Activated CD8-positive, alpha-beta memory T cell treated with anti-CD3 and anti-CD28 coated beads for 24 hours (primary cell): ENCODE results near the gene IL36A.

Experiments used
- DNase-seq: peaks from one replicate; pipeline ENCODE4 v3.0.0-alpha.2; 2020

Gene IL36A

DNA sequence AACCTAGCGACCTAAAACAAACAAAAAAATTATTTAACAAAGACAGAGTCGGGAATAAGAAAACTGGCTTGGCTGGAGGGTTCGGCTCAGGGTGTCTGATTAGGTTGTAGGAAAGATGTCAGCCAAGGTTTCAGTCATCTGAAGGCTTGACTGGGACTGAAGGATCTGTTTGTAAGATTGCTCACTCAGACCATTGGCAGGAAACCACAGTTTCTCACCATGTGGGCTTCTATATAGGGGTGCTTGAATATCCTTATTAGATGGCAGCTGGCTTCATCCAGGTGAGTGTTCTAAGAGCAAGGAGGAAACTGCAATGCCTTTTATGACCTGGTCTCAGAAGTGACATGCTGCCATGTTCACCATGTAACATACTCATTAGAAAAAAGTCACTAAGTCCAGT is 48.4 kb downstream of the IL36A start:
- DNase-seq = no peak

DNA sequence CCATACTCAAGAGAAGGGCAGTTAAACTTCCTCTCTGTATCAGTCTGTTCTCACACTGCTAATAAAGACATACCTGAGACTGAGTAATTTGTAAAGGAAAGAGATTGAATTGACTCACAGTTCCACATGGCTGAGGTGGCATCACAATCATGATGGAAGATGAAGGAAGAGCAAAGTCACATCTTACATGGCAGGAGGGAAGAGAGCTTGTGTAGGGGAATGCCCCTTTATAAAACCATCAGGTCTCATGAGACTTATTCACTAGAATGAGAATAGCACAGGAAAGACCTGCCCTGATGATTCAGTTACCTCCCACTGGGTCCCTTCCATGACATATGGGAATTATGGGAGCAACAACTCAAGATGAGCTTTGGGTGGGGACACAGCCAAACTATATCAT is 48.8 kb downstream of the IL36A start:
- no peak for DNase-seq

DNA sequence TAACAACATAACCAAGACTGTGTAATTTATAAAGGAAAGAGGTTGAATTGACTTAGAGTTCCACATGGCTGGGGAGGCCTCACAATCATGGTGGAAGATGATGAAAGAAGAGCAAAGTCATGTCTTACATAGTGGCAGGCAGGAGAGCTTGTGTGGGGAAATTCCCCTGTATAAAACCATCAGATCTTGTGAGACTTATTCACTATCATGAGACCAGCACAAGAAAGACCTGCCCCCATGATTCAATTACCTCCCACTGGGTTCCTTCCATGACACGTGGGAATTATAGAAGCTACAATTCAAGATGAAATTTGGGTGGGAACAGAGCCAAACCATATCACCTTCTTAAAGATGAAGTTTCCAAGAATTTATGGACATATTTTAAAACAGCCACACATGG is 51.3 kb downstream of the IL36A start:
- peak; percentile 38 for DNase-seq

DNA sequence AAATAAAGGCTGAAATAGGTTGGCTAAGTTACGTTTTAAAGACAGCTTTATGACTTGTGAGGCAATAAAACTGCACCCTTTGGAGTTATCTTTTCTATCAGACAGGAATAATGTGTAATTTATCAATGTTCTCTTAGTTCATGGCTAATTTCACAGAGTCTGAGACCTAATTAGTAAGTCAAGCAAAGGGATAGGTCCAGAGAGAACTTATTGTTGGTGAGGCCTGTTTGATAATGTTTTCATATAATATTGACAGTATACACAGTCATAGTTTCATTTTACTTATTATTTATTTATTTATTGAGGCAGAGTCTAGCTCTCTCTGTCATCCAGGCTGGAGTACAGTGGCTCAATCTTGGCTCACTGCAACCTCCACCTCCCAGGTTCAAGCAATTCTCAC is 51.9 kb downstream of the IL36A start:
- peak; percentile 1 for DNase-seq
